GM19468 (cell line): ENCODE results near the gene SLC4A9.
"Not testable (repeated sequence)": the region's sequence is repeated elsewhere in the genome, so short reads cannot be mapped to it uniquely, and the experiment has no call there.

Experiments
- ATAC-seq: cut with Tn5 transposase; IDR thresholded peaks from one replicate; pipeline ENCODE4 v1.9.1; 2021; ENCODE audit warnings: mild to moderate bottlenecking, moderate library complexity, moderate number of reproducible peaks; ENCODE audit not compliant: unreplicated experiment; ENCODE audit errors: extremely low read depth

Gene SLC4A9

DNA sequence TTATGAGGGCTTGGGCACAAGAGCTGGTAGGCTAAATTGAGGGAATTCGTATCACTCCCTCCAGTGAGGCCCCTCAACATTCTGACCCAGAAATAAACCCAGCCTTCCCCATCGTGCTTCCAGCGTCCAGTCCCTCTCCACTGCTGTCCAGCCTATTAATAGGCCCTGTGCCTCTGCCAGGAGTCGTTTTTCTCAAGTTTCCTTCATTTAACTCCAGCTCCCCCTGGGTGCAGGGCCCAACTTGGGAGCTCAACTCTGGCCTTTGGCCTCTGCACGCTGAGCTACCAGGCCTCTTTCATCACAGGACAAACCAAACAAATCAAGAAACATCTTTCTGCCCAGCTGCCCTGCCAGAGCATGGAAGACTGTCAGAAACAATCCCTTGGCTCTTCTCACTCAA, 23.6 kb upstream of the SLC4A9 start:
- no peak for ATAC-seq

DNA sequence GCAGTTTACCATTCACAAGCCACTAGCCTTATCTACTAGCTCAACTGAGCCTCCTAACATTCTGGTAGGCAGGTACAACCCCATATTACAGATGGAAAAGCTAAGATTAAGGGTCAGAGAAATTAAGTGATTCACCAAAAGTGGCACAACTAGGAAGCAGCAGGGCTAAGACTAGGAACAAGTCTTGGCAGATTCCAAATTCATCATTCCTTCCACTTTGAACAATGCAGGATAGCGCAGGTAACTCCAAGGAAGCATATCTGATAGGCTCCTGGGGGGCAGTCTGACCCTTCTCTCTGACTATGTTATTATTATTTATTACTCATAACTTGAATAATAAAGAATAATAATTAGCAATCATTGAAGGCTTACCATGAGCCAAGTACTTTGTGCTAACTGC, 22.1 kb upstream of the SLC4A9 start:
- ATAC-seq = no peak

DNA sequence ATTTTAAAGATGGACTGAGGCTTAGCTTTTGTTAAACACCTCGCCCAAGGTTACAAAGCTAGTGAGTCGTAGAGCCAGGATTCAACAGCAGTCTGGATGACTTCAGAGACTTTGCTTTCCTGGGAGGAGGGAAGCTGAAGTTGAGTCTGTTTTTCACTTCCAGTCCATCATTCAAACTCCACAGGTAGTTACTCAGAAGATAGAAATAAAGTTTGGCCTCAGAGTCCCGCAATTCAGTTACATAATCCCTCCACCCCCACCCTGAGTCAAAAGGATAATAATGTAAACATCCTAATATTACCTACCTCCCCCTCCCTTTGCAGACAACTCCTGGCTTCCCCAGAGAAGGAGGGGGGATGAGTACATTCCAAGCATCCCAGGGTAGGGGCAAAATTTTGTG, 21.7 kb upstream of the SLC4A9 start:
- no peak for ATAC-seq

DNA sequence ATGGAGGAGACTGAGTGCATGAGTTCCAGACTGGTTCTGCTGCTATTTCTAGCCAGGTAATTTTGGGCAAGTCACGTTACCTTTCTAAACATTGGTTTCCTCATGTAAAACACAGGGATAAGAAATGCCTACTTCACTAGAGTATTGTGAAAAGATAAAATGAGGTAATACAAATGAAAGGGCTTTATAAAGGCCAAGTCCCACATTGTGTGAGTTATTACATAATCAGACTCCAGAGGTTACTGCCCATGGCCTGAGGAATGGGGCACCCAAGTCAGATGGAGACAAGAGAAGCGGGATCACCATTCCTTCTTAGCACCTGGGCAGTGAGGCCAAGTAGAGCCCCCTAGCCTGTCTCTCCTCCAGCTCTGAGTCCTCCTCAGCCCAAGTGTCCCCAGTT, 21.1 kb upstream of the SLC4A9 start:
- ATAC-seq = no peak

DNA sequence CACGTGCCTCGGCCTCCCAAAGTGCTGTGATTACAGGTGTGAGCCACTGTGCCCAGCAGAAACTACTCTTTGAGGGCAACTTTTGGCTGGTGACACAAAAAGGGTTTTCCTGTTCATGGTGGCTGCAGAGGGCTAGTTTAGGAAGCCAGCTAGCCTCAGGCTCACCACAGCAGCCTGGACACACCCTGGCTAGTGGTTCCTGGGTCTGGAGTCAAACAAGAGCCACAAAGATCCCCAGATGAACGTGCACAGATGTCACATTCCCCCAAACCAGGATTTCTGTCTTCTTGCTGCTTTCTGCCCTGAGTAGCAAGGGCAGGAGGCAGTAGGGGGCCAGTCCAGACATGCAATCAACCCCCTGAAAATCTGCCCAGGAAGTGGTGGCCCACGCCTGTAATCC, 20.4 kb upstream of the SLC4A9 start:
- ATAC-seq = no peak

DNA sequence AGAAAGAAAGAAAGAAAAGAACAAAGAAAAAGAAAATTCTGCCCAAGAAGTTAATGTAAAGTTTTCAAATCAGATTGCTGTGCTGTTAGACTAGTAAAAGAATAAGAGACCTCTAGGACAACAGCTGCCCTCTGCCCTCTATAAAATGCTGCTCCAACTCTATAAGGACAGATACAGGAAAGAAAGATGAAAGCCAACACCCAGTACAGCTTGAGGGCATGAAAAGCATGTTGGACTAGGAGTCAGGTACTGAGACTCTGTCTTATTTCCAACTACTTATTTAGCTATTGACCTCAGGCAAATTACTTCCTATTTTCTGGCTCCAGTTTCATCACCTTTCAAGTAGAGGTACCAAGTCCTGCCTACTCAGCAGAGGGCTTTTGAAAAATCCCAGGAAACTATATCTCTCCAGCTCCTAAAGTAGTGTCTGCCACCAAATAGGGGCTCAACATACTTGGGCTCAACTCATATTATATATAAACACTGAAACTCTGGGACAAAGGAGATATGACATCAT, 19.3 kb upstream of the SLC4A9 start:
- no peak for ATAC-seq

DNA sequence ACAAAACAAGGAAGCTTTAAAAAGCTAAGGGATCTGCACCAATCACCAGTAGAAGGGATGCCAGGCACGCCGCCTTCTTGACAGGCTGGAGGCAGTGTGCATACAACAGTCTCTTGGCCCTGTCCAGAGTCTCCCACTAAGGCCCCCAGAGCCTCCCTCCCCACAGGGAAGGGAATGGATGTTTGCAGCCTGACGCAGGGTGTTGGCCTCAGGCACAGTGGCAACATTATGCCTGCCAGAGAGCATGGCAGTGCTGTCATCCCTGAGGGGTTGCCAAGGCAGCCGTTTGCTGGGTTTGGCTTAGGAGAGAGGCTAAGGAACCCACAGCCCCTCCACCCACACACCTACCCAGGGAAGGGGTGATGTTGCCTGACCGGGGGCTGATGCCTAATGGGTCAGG, 18.4 kb upstream of the SLC4A9 start:
- ATAC-seq = no peak

DNA sequence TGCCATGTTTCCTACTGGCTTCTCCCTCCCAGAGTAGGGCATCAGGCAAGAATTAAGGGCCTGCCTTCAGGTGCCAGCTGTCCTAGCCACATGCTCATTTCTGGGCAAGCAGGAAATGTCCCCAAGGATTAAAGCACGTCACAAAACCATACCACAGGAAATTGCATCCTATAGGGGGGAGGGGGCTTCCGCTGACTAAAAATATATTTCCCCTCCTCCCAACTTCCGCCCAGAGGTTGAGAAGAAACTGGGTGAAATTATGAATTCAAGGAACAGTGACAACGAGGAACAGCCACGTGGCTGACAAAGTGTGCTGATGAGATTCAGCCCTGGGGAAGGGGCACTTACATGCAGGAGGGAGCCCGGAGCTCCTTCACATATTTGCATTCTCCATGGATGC, 17.7 kb upstream of the SLC4A9 start:
- ATAC-seq = no peak

DNA sequence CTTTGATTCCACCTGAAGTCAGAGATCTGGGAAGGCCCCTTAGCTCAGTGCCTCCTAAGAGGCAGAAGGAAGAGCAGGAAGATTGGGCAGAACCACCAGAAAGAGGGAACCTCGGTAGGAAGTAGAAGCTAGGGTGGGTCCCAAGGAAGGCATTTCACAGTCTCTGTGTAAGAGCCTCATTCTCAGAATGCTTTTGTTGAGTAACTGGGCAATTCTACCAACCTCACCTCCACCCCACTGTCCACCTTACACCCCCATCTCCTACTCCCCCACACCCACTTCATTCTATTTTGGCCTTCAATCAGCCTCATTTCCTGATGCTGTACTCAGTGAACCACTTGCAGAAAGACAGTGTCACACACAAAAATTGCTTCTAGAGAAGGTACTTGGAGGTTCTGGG, 17.1 kb upstream of the SLC4A9 start:
- no peak for ATAC-seq

DNA sequence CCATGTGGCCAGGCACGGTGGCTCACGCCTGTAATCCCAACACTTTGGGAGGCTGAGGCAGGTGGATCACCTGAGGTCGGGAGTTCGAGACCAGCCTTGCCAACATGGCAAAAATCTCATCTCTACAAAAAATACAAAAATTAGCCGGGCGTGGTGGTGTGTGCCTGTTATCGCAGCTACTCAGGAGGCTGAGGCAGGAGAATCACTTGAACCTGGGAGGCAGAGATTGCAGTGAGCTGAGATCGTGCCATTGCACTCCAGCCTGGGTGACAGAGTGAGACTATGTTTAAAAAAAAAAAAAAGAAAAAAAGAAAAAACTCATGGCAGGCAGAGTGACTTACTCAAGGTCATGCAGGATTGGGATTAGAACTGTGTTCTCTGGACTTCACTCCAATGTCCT, 16.1 kb upstream of the SLC4A9 start:
- ATAC-seq = not testable (repeated sequence)

DNA sequence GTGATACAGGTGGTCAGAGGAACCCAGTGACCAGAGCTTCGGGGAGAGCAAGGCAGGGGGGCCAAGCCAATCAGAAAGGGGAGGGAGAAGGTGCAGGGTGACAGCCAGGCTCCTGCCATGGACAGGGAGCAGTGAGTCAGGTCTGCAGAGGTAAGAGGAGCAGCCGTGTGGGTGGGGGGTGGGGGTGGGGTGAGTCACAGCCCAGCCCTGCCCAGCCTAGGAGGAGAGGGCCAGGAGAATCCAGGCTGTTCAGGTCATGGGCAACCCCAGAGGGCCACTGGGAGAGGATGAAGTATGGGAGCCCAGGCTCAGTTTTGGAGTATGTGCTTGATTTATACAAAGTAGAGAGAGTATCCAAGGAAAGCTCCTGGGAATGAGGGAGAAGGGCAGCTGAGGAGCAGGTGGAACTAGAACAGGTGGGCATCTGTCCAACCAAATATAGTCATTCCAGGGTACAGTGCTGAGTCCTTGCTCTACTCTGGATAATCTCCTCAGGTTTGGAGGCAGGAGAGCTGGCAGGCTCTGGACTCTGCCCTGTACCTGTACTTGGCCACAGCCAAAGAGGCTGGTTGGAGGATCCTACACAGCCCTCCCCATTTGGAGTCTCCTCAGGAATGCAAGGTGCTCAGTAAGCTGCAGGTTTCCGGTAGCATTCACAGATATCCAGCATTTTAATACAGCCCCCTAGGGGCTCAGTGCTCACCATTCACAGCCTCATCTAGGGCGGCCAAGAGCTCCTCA, 15.1 kb upstream of the SLC4A9 start:
- no peak for ATAC-seq

DNA sequence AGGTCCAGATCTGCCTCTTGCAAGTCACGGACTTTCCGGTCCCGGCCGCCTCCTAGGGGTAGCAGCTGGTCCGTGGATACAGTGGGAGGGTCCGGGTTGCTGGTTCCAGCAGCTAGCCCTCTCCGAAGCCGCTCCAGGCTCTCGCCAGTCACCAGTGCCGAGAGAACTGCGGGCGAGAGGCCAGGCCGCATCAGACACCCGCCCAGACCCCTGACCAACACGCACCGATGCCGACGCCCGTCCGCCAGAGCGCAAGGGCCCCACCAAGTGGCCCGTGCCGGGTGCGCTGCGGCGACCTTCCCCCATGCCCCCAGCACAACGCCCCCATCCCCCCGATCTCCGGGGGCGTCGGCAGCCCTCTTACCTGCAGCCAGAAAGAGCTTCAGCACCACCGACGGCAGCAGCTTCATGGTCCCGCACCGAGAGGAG, 14.1 kb upstream of the SLC4A9 start:
- no peak for ATAC-seq

DNA sequence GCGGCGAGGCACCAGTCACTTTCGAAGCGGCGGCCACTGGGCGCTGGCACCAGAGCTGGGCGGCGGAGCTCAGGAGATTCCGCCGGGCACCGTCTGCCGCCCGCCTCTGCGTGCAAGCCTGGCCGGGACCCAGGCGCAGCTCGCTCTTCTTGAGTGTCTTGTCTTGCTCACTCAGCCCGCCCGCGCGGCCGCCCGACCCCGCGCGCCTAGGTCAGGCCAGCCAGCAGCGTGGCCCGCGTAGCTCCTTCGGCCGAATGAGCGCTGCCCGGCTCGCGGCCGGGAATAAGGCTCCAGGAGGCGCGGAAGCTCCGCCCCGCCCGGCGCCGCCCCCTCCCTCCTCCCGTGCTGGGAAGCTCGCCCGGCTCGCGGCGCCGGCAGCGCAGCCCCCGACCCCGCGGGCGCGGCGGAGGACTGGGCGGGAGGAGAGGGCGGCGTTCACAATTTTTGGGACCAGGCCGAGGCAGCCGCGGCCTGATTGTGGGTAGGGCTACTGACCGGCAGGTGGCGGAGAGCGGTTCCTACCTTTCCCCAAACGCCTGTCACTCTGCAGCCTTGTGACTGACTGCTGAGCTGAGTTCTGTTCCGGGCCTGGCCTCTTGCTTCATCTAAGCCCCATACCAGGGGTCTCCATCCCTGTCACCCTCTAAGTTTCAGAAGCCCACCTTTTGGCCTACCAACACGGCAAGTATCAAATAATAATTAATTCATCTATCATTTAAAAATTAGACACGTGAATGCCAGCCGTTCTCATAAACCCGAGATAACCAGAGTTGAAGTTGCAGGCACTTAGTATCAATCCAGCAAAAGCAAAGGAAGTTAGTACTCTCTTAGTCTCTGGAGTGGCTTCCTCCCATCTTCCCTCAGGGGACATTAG, 13.4 kb upstream of the SLC4A9 start, which contains the start of gene HBEGF:
HBEGF (minus strand) TSS at position 256 of the 874 bp plus-strand sequence. CDS start 275 bp downstream, outside the sequence.
- ATAC-seq = peak; percentile 51

DNA sequence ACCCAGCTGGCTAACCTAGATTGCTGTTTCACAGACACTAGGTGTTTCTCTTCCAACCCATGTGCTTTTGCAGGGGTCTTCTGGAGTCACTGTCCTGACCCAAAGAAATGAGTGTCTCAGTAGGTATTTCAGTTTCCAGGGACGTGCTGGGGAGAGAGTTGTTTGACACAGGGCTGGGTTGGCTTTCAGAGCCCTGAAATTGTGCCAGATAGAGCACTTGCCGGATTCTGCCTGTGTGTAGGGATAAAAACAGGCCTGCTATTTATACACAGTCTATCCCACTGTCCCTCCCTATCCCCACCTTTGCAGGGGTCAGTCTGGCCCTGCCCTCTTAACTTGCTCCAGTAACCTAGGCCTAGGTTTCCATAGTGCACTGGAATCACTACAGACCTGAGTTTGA, 12.6 kb upstream of the SLC4A9 start:
- ATAC-seq = no peak

DNA sequence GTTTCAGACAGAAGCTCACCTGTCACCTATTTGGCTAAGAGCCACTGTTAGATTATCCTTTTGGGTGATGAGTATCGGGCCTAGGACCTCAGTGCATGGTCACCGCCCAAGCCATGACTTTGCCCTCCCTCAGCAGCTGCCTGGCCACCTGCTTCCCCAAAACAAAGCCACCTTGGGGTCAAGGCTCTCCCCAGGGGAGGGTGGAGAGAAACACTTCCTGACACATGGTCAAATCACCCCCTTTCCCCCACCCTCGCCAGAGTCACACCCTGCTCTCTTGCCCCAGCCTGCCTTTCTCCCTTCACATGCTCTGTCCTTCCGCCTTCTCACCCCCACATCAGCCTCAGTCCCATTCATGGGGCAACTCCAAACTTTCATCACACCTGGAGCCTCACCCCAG, 11.9 kb upstream of the SLC4A9 start:
- no peak for ATAC-seq

DNA sequence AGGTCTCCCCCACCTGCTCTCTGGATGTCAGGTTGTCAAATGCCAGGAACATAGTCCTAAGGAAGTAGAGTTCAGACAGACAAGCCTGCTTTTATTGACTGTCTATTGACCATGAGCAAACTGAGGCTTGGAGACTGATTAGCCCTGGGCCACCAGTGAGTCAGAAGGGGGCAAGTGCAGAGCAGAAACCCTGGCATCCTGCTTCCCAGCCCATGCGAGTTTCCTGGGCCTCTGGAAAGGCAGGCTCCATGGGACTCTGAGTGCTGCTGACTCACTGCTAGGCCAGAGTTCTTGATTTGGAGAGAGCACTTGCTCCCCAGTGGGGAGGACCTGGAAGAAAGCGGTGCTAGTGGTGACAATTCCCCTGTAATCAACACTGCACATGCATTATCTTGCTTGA, 10.8 kb upstream of the SLC4A9 start:
- no peak for ATAC-seq

DNA sequence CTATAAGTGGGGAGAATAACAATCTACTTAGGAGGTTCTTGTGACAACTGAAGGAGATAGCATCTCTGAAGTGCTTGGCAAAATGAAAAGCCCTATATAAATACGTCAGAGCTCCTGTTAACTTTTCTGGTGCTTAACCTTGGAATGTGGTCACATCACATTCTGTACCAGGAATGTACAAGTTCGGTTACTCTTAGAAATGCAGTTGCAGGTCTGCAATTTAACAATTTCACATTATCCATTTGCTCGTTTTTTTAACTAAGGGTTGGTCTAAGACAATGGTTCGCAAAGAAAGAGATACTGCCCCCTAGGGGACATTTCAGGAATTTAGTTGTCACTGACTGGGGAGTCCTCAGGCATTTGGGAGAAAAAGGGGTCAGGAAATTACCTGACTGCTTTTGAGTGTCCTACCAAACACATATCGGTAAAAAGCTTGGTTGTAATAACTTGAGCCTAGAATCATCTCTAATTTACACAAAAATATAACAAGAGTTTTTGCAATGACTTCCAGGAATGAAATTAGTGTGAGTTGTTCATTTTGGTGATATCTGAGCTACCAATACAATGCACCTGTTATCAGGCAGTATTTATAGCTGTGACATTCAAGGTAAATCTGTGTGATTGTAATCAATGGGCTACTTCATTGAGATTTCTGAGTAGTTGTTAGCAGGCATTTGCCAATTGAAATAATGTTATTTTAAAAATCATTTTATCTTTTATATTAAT, 8.2 kb upstream of the SLC4A9 start:
- ATAC-seq = peak; percentile 34

DNA sequence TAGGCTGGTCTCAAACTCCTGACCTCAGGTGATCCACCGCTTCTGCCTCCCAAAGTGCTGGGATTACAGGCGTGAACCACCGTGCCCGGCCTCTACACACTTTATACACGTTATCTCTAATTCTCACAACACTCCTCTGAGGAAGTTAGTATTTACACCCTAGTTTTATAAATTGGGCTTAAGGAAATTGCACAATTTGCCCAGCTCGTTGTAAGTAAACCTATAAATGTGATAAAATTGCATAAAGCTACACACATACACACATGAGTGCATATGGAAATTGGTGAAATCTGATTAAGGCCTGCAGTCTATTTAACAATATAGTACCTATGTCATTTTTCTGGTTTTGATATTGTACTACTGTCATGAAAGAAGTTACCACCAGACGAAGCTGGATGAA, 4.4 kb upstream of the SLC4A9 start:
- no peak for ATAC-seq

DNA sequence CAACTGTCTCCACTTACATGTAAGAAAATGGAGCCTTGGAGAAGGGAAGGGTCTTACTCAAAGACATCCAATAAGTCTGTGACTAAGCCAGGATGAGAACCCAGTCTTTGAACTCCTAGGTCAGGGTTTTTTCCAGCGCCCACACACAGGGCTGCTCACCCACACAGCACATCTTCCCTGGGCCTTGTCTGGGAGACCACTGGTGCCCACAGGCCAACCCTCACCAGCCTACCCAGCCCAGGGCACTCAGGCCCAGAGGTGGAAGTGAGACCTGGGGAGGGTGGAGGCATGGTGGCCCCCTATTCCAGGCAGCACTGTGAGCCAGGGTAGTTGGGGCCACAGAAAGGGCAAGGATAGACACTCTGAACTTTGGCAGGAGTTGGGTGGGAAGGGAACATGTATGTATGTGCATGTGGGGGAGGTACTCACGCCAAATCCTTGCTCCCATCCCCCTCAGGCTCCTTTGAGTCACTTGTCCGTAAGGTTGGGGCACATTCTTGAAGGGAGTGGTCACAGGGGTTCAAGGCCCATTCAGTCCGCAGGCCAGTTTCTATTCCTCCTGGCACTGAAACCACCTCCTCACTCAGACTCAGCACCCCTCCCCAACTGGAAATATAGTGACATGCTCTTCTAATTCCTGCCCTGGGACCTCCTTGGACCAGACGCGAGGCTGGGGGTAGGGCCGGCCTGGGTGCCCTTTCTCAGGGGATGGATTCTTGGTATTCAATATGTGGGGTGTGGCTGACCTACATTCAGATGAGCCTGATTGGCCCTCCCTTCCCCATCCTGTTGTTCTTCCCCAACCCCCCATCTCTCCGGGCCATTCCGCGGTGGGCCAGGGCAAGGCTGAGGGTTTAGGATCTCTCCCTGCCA, 2.9 kb upstream of the SLC4A9 start:
- no peak for ATAC-seq

DNA sequence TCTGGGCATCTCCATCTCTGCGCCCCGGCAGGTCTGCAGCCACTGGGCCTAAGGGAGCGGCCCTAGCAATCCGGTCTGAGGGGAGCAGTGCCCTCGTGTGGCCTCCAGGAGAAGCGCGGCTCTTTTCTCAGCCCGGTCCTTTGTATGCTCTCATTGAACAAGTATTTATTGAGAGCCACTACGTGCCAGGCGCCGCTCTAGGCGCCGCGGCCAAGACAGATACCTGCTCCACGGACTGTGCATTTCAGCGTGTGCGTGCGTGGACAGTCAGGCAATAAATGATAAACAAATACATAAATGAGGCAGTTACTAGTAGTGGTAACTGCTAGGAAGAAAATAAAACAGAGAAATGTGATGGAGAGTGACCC, 2.3 kb upstream of the SLC4A9 start:
- ATAC-seq = peak; percentile 78
